H1 (cell line): ENCODE measurements around the gene METRN. TPM values are rescaled to one million over a fixed set of nuclear protein-coding genes. Genes with fewer than 3 reads are reported as not detected.

Experiments used
- CTCF ChIA-PET: fragments of 300-600 bp; sonication (Branson Sonifier 250); formaldehyde crosslinking; loops from one replicate; lab custom pipeline; 2021; ENCODE audit not compliant: partially characterized antibody; lab: Charles Lee
- POLR2A ChIA-PET: fragments of 300-600 bp; sonication (Branson Sonifier 250); formaldehyde crosslinking; loops from one replicate; lab custom pipeline; 2021; ENCODE audit warnings: inconsistent platforms; ENCODE audit not compliant: partially characterized antibody; lab: Charles Lee
- DNase-seq, 2 experiments: peaks; one replicate each; pipeline versions ENCODE4 v3.0.0 to v3.0.0-alpha.2; 2010 to 2022; ENCODE audit warnings: low spot score in 2 of 2, low read depth in 1 of 2, mixed read lengths in 1 of 2
- FAIRE-seq: peaks from 2 replicates; lab custom pipeline; 2011; peaks lifted over from hg19 to GRCh38; lab: Jason Lieb, UNC
- H2AFZ ChIP-seq: 2 replicates; pipeline ENCODE4 v1.8.1; 2012; ENCODE audit warnings: low read length, inconsistent platforms
- H2AK5ac ChIP-seq: 2 replicates; pipeline ENCODE4 v1.6.1; 2013; ENCODE audit warnings: low read depth, low read length
- H2BK120ac ChIP-seq: replicated peaks from 2 replicates; pipeline ENCODE3; 2013; ENCODE audit warnings: low read depth, low read length, inconsistent platforms
- H2BK12ac ChIP-seq: 2 replicates; pipeline ENCODE4 v1.6.1; 2013; ENCODE audit warnings: low read depth, low read length
- H2BK15ac ChIP-seq: 2 replicates; pipeline ENCODE4 v1.6.1; 2013; ENCODE audit warnings: low read length
- H2BK20ac ChIP-seq: 2 replicates; pipeline ENCODE4 v1.6.1; 2013; ENCODE audit warnings: low read length
- H2BK5ac ChIP-seq: 2 replicates; pipeline ENCODE4 v1.6.1; 2013; ENCODE audit warnings: low read depth, low read length
- H3K14ac ChIP-seq: 2 replicates; pipeline ENCODE4 v1.6.1; 2013; ENCODE audit warnings: inconsistent platforms; ENCODE audit not compliant: insufficient read length
- H3K18ac ChIP-seq: 2 replicates; pipeline ENCODE4 v1.6.1; 2013; ENCODE audit warnings: low read length; ENCODE audit errors: extremely low read depth
- H3K23ac ChIP-seq: 2 replicates; pipeline ENCODE4 v1.6.1; 2013; ENCODE audit warnings: inconsistent platforms; ENCODE audit not compliant: insufficient read length
- H3K23me2 ChIP-seq: 2 replicates; pipeline ENCODE4 v1.6.1; 2013; ENCODE audit warnings: low read depth, low read length
- H3K27ac ChIP-seq: 2 replicates; pipeline ENCODE4 v1.6.1; 2011; ENCODE audit warnings: low read depth, low read length, inconsistent platforms
- H3K27me3 ChIP-seq, 4 experiments: replicated peaks in 1 of 4; 1 replicate in 1 of 4; 2 replicates in 3 of 4; pipeline versions ENCODE4 v1.6.1 to v1.8.1; 2011 to 2013; ENCODE audit warnings: low read length in 3 of 4, mild to moderate bottlenecking in 3 of 4, inconsistent platforms in 2 of 4, mixed read lengths in 2 of 4, moderate library complexity in 1 of 4; ENCODE audit not compliant: control insufficient read depth in 3 of 4, insufficient read depth in 3 of 4; ENCODE audit errors: extremely low read depth in 1 of 4
- H3K36me3 ChIP-seq, 4 experiments: 2 replicates each; pipeline versions ENCODE4 v1.6.1 to v1.8.1; 2011 to 2013; ENCODE audit warnings: mild to moderate bottlenecking in 4 of 4, low read length in 3 of 4, moderate library complexity in 2 of 4, control low read depth in 1 of 4, inconsistent platforms in 1 of 4; ENCODE audit not compliant: insufficient read depth in 4 of 4, control insufficient read depth in 2 of 4
- H3K4ac ChIP-seq: replicated peaks from 2 replicates; pipeline ENCODE3; 2013; ENCODE audit warnings: low read length, low read depth, mixed read lengths, inconsistent platforms; ENCODE audit not compliant: insufficient read length
- H3K4me1 ChIP-seq, 4 experiments: replicated peaks in 1 of 4; 1 replicate in 1 of 4; 2 replicates in 3 of 4; pipeline versions ENCODE4 v1.6.1 to v1.8.1; 2011 to 2013; ENCODE audit warnings: low read length in 3 of 4, inconsistent platforms in 2 of 4, mixed read lengths in 1 of 4; ENCODE audit not compliant: insufficient read depth in 4 of 4, control insufficient read depth in 3 of 4
- H3K4me2 ChIP-seq, 2 experiments: 2 replicates each; pipeline versions ENCODE4 v1.6.1 to v1.8.1; 2011 to 2013; ENCODE audit warnings: low read depth in 2 of 2, low read length in 2 of 2, control low read depth in 1 of 2, inconsistent platforms in 1 of 2, mild to moderate bottlenecking in 1 of 2; ENCODE audit not compliant: insufficient read depth in 1 of 2
- H3K4me3 ChIP-seq, 4 experiments: fragments of 200-600, 300-600 bp in 1 of 4; sonication (generic), shearing (Covaris generic), sonication (Bioruptor Twin) in 1 of 4; 2 replicates each; pipeline versions ENCODE4 v1.5.1 to v1.8.1; 2011 to 2016; ENCODE audit warnings: low read length in 4 of 4, low read depth in 3 of 4, control low read depth in 2 of 4, inconsistent platforms in 2 of 4, mild to moderate bottlenecking in 2 of 4, mixed read lengths in 1 of 4, moderate library complexity in 1 of 4; ENCODE audit not compliant: insufficient read depth in 2 of 4; ENCODE audit errors: extremely low read depth in 1 of 4
- H3K56ac ChIP-seq: replicated peaks from 2 replicates; pipeline ENCODE3; 2013; ENCODE audit warnings: low read depth, mild to moderate bottlenecking, mixed read lengths, low read length, inconsistent platforms; ENCODE audit not compliant: insufficient read length
- H3K79me1 ChIP-seq: 2 replicates; pipeline ENCODE4 v1.6.1; 2013; ENCODE audit warnings: low read depth, low read length, control low read depth
- H3K79me2 ChIP-seq, 2 experiments: 2 replicates each; pipeline versions ENCODE4 v1.6.1 to v1.8.1; 2012 to 2013; ENCODE audit warnings: low read length in 2 of 2, mild to moderate bottlenecking in 2 of 2, inconsistent platforms in 1 of 2; ENCODE audit not compliant: insufficient read depth in 2 of 2, control insufficient read depth in 1 of 2
- H3K9ac ChIP-seq, 4 experiments: replicated peaks in 1 of 4; 1 replicate in 1 of 4; 2 replicates in 3 of 4; pipeline versions ENCODE4 v1.6.1 to v1.8.1; 2011 to 2013; ENCODE audit warnings: low read depth in 3 of 4, low read length in 3 of 4, control low read depth in 2 of 4, mild to moderate bottlenecking in 2 of 4, moderate library complexity in 2 of 4, inconsistent platforms in 1 of 4; ENCODE audit errors: extremely low read depth in 1 of 4
- H3K9me3 ChIP-seq, 2 experiments: 2 replicates each; pipeline versions ENCODE4 v1.6.1 to v1.8.1; 2012 to 2013; ENCODE audit warnings: mild to moderate bottlenecking in 2 of 2, moderate library complexity in 2 of 2, control low read depth in 1 of 2, inconsistent platforms in 1 of 2, low read depth in 1 of 2, low read length in 1 of 2, mixed read lengths in 1 of 2; ENCODE audit not compliant: insufficient read depth in 2 of 2
- H4K20me1 ChIP-seq, 2 experiments: replicated peaks in 1 of 2; 2 replicates each; pipeline versions ENCODE3 to v1.8.1; 2011 to 2013; ENCODE audit warnings: inconsistent platforms in 2 of 2, low read length in 2 of 2, mild to moderate bottlenecking in 1 of 2; ENCODE audit not compliant: insufficient read depth in 2 of 2, control insufficient read depth in 1 of 2
- H4K5ac ChIP-seq: 2 replicates; pipeline ENCODE4 v1.6.1; 2013; ENCODE audit warnings: low read length, low read depth, mixed read lengths, inconsistent platforms; ENCODE audit not compliant: insufficient read length
- H4K8ac ChIP-seq: 2 replicates; pipeline ENCODE4 v1.8.0; 2013; ENCODE audit warnings: mild to moderate bottlenecking, moderate library complexity, low read length, inconsistent platforms; ENCODE audit not compliant: insufficient read depth; ENCODE audit errors: extremely low read depth
- H4K91ac ChIP-seq: replicated peaks from 2 replicates; pipeline ENCODE3; 2013; ENCODE audit warnings: low read length, mixed read lengths, inconsistent platforms; ENCODE audit not compliant: insufficient read length
- ASH2L ChIP-seq: fragments of 200-600, 300-600 bp; sonication (generic); IDR thresholded peaks from one replicate; pipeline ENCODE4 v1.7.1; 2017; ENCODE audit warnings: low read length
- CHD1 ChIP-seq: IDR thresholded peaks from 2 replicates; pipeline ENCODE4 v1.6.1; 2012; ENCODE audit warnings: low read depth, low read length, improper control_type of control experiment
- GTF2F1 ChIP-seq: IDR thresholded peaks from 2 replicates; pipeline ENCODE4 v1.6.1; 2012; ENCODE audit warnings: low read depth, low read length, improper control_type of control experiment, borderline replicate concordance
- HDAC6 ChIP-seq: IDR thresholded peaks from one replicate; pipeline ENCODE4 v1.7.1; 2012; ENCODE audit warnings: low read depth, mild to moderate bottlenecking, inconsistent platforms, low read length, moderate library complexity
- MAFK ChIP-seq: IDR thresholded peaks from 2 replicates; pipeline ENCODE4 v1.6.1; 2012; ENCODE audit warnings: low read depth, mild to moderate bottlenecking, improper control_type of control experiment, low read length
- NRF1 ChIP-seq: IDR thresholded peaks from 2 replicates; pipeline ENCODE4 v1.6.1; 2011; ENCODE audit warnings: mild to moderate bottlenecking, low read depth, low read length, improper control_type of control experiment
- SAP30 ChIP-seq: fragments of 300-600 bp; sonication (generic); IDR thresholded peaks from 2 replicates; pipeline ENCODE4 v1.7.1; 2012; ENCODE audit warnings: low read length, moderate library complexity, mild to moderate bottlenecking, inconsistent platforms; ENCODE audit not compliant: insufficient read depth, insufficient replicate concordance
- SIRT6 ChIP-seq: IDR thresholded peaks from one replicate; pipeline ENCODE4 v1.7.1; 2012; ENCODE audit warnings: low read length, inconsistent platforms
- SIX5 ChIP-seq: IDR thresholded peaks from 2 replicates; pipeline ENCODE4 v1.6.1; 2011; ENCODE audit warnings: mild to moderate bottlenecking, low read depth, low read length
- SP4 ChIP-seq: IDR thresholded peaks from 2 replicates; pipeline ENCODE4 v1.6.1; 2012; ENCODE audit warnings: low read length, inconsistent platforms
- WGBS, 2 experiments: shearing (Covaris generic) in 1 of 2; methylation state at CpG; one replicate each; pipeline versions ENCODE4 v1.1.6 to v1.1.7; 2013 to 2015; ENCODE audit warnings: low lambda C conversion rate in 2 of 2, mixed read lengths in 2 of 2, inconsistent platforms in 1 of 2, low coverage in 1 of 2, missing lambda C conversion rate in 1 of 2; ENCODE audit not compliant: insufficient replicate concordance in 2 of 2, insufficient coverage in 1 of 2, insufficient read length in 1 of 2; ENCODE audit errors: extremely low coverage in 1 of 2, missing lambda C conversion rate in 1 of 2; 5-methylcytosine and 5-hydroxymethylcytosine counted together
- polyA plus RNA-seq, 7 experiments: library from polyadenylated mRNA; depleted of rRNA in 3 of 7; stranded (reverse) in 5 of 7; unstranded in 2 of 7; fragments of >200 nt in 5 of 7; fragments of 200-250 nt in 2 of 7; gene quantifications; 1 replicate in 5 of 7; 2 replicates in 1 of 7; 4 replicates in 1 of 7; pipeline versions ENCODE4 v1.2.1 to v1.2.3, GENCODE V29; 2011 to 2013; ENCODE audit warnings: missing spikeins in 2 of 7, mixed read lengths in 2 of 7
- total RNA-seq: library from RNA; stranded (reverse); fragmentation: NEBNext Ultra II Directional; extraction: Animal tissue kit (Norgen Biotek cat#: 25700); gene quantifications from 2 replicates; pipeline ENCODE4 v1.2.1, GENCODE V29; 2021
- TF ChIP-seq, protein P1 (sequence below): IDR thresholded peaks from 2 replicates; pipeline ENCODE4 v1.6.1; 2012; ENCODE audit warnings: low read length, inconsistent platforms

Gene METRN
- total and polyA plus RNA-seq, 2 of the 8 experiments (the other 6 are each of a cell fraction or from before 2014, with no cell fraction given) = 18.7 to 25.8 TPM

DNA sequence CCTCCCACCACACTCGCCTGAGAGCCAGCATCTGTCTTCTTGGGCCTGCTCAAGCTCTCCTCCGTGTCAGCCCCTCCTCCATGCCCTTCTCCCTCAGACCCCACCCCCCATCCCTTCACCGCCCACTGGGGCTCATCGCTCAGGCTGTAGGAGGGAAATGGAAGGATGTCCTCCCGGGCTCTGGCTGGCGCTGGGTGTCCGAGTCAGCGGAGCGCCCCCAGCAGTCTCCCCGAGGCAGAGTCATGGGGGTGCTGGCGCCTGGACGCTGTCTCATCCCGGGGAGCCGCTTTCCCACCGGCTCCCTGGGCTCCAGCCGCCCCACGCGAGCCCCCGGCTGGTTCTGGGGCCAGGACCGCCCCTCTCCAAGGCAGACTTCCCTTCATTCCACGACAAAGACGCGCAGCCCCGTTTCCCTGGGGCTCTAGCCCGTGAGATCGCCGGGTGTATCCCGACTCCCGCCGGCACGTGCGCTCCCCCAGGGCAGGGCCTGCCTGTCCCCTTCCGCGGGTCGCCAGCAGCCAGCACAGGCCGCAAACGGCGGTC is 5.6 kb downstream of the METRN start:
- Histone ChIP-seq H3K14ac (no peak overlapping the region), H4K8ac (peak overlapping the region; percentile 93), H3K23me2 (peaks cover 12% of the 10 kb centered on the region; the same call in 1 of the 2 replicates), H2AK5ac (no peak overlapping the region), H2BK120ac (no peak overlapping the region), H3K79me2 (no peaks in the 10 kb centered on the region), H3K4ac (peak overlapping the region; percentile 96), H2BK5ac (peak overlapping the region; percentile 95), H3K9me3 (no peaks in the 10 kb centered on the region; a peak in 1 of 4 replicates), H4K91ac (peak overlapping the region; percentile 91), H3K27ac (peak overlapping the region; percentile 89; the same call in 1 of the 2 replicates), H3K4me3 (peak overlapping the region; percentile 75 to 77 (median 76)), H3K4me2 (peak overlapping the region; percentile 76 to 83), H3K23ac (no peak overlapping the region), H3K9ac (peak overlapping the region; percentile 42 to 88 (median 80)), H3K56ac (peak overlapping the region; percentile 95), H3K36me3 (peaks cover 0 to 6% (median 0%) of the 10 kb centered on the region in 4 experiments; a peak in 1 of 8 replicates), H2BK20ac (no peak overlapping the region), H2BK12ac (no peak overlapping the region; the same call in 1 of the 2 replicates), H2AFZ (no peak overlapping the region), H2BK15ac (no peak overlapping the region), H3K18ac (peak overlapping the region; percentile 90; the same call in 1 of the 2 replicates), H3K27me3 (peaks cover 0 to 26% (median 10%) of the 10 kb centered on the region in 4 experiments; a peak in 4 of 7 replicates), H4K5ac (peak overlapping the region; percentile 83), H4K20me1 (peaks cover 6 to 19% of the 10 kb centered on the region in 2 experiments), H3K4me1 (peaks cover 0 to 26% (median 17%) of the 10 kb centered on the region in 4 experiments; a peak in 5 of 7 replicates), H3K79me1 (no peaks in the 10 kb centered on the region)
- POLR2A ChIA-PET = interaction anchor here (0.6 to 23.0 kb wide), 27 partner anchors 4 to 134 kb away, joined by 3 to 353 read pairs (median 5); partner anchors contain the start of genes ANTKMT, CCDC78, CHTF18 and CIAO3
- FAIRE-seq (no peak), DNase-seq (no peak)
- WGBS, 2 experiments = 0% methylated on average over 34 of the region's 38 CpGs; no CpG with 5 or more reads in 1 of the 2 experiments
- CTCF ChIA-PET = interaction anchor here (0.7 to 35.8 kb wide), 8 partner anchors 3 to 328 kb away, joined by 3 to 977 read pairs (median 6); partner anchors contain the start of genes ANTKMT, CCDC78, CHTF18 and CIAO3
- TF ChIP-seq GTF2F1 (no peak), ASH2L (peak; percentile 28), SP4 (no peak), SIX5 (no peak), HDAC6 (no peak), NRF1 (no peak), SIRT6 (no peak), MAFK (no peak), SAP30 (peak; percentile 16), CHD1 (no peak)
- TF ChIP-seq, protein P1, sequence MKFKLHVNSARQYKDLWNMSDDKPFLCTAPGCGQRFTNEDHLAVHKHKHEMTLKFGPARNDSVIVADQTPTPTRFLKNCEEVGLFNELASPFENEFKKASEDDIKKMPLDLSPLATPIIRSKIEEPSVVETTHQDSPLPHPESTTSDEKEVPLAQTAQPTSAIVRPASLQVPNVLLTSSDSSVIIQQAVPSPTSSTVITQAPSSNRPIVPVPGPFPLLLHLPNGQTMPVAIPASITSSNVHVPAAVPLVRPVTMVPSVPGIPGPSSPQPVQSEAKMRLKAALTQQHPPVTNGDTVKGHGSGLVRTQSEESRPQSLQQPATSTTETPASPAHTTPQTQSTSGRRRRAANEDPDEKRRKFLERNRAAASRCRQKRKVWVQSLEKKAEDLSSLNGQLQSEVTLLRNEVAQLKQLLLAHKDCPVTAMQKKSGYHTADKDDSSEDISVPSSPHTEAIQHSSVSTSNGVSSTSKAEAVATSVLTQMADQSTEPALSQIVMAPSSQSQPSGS = no peak
